SK-N-SH (cell line): Measurements from ENCODE around the gene GPR34. TPM values are rescaled to one million over a fixed set of nuclear protein-coding genes. Genes with fewer than 3 reads are reported as not detected.

Experiments
- CTCF ChIA-PET: fragments of 300-600, 350-600 bp; formaldehyde crosslinking; extraction: SDS; loops from one replicate; lab custom pipeline; 2021; lab: Yijun Ruan, JAX
- POLR2A ChIA-PET: fragments of 350-600 bp; sonication (Branson Sonifier 250); formaldehyde crosslinking; extraction: SDS; loops from one replicate; lab custom pipeline; 2020; ENCODE audit warnings: antibody characterized with exemption, inconsistent platforms; lab: Yijun Ruan, JAX
- DNase-seq: peaks from one replicate; pipeline ENCODE4 v3.0.0; 2012
- H2AFZ ChIP-seq: fragments of 200-600 bp; sonication (generic); 2 replicates; pipeline ENCODE4 v1.8.1; 2016; ENCODE audit warnings: antibody characterized with exemption, mild to moderate bottlenecking, low read depth
- H3F3A ChIP-seq: fragments of 200-600 bp; sonication (generic); replicated peaks from 2 replicates; pipeline ENCODE3; 2016; ENCODE audit warnings: antibody characterized with exemption, mild to moderate bottlenecking; ENCODE audit not compliant: insufficient read depth
- H3K27ac ChIP-seq, 2 experiments: fragments of 200-500 bp in 1 of 2; fragments of 200-600 bp in 1 of 2; sonication (Bioruptor generic) in 1 of 2; sonication (generic), shearing (Covaris generic) in 1 of 2; 2 replicates each; pipeline versions ENCODE4 v1.5.1 to v1.6.1; 2014 to 2016; ENCODE audit warnings: low read depth in 2 of 2, inconsistent platforms in 1 of 2, low read length in 1 of 2, mild to moderate bottlenecking in 1 of 2, mixed read lengths in 1 of 2
- H3K27me3 ChIP-seq: fragments of 200-600 bp; sonication (generic), shearing (Covaris generic); 2 replicates; pipeline ENCODE4 v1.6.1; 2016; ENCODE audit warnings: mixed run types; ENCODE audit not compliant: insufficient read depth
- H3K36me3 ChIP-seq, 2 experiments: fragments of 200-500 bp in 1 of 2; fragments of 200-600 bp in 1 of 2; sonication (Bioruptor generic) in 1 of 2; sonication (generic) in 1 of 2; replicated peaks in 1 of 2; 2 replicates each; pipeline versions ENCODE3 to v1.5.1; 2014 to 2016; ENCODE audit warnings: low read length in 1 of 2, mild to moderate bottlenecking in 1 of 2; ENCODE audit not compliant: insufficient read depth in 2 of 2, control insufficient read depth in 1 of 2
- H3K4me1 ChIP-seq, 2 experiments: fragments of 200-500 bp in 1 of 2; fragments of 200-600 bp in 1 of 2; sonication (Bioruptor generic) in 1 of 2; sonication (generic), shearing (Covaris generic) in 1 of 2; 2 replicates each; pipeline versions ENCODE4 v1.5.1 to v1.6.1; 2014 to 2016; ENCODE audit warnings: low read depth in 1 of 2, low read length in 1 of 2, mixed run types in 1 of 2; ENCODE audit not compliant: insufficient read depth in 2 of 2, control insufficient read depth in 1 of 2
- H3K4me2 ChIP-seq: fragments of 200-600 bp; sonication (generic), shearing (Covaris generic); 2 replicates; pipeline ENCODE4 v1.6.1; 2017; ENCODE audit warnings: mixed run types
- H3K4me3 ChIP-seq, 2 experiments: fragments of 200-500 bp in 1 of 2; fragments of 200-600 bp in 1 of 2; sonication (Bioruptor generic) in 1 of 2; sonication (generic), shearing (Covaris generic) in 1 of 2; 2 replicates each; pipeline versions ENCODE4 v1.5.1 to v1.8.1; 2014 to 2016; ENCODE audit warnings: low read depth in 2 of 2, inconsistent platforms in 1 of 2, low read length in 1 of 2, mild to moderate bottlenecking in 1 of 2, mixed read lengths in 1 of 2, moderate library complexity in 1 of 2
- H3K79me2 ChIP-seq: fragments of 200-600 bp; sonication (generic); 2 replicates; pipeline ENCODE4 v1.8.1; 2017; ENCODE audit warnings: mild to moderate bottlenecking; ENCODE audit not compliant: insufficient read depth
- H3K9ac ChIP-seq: fragments of 200-600 bp; sonication (generic); 2 replicates; pipeline ENCODE4 v1.6.1; 2017; ENCODE audit warnings: mixed run types
- H3K9me2 ChIP-seq: fragments of 200-600 bp; sonication (generic); 2 replicates; pipeline ENCODE4 v1.6.1; 2017; ENCODE audit warnings: mixed run types
- H3K9me3 ChIP-seq: fragments of 200-600 bp; sonication (generic); 2 replicates; pipeline ENCODE4 v1.6.1; 2017; ENCODE audit warnings: mixed run types, mild to moderate bottlenecking, moderate library complexity
- H4K20me1 ChIP-seq: fragments of 200-600 bp; sonication (generic); 2 replicates; pipeline ENCODE4 v1.6.1; 2017; ENCODE audit warnings: mild to moderate bottlenecking, mixed run types; ENCODE audit not compliant: insufficient read depth
- ELF1 ChIP-seq: IDR thresholded peaks from 2 replicates; pipeline ENCODE4 v1.4.0; 2012
- EP300 ChIP-seq, 2 experiments: IDR thresholded peaks; 2 replicates each; pipeline versions ENCODE4 v1.4.0 to v1.6.1; 2012; ENCODE audit warnings: borderline replicate concordance in 1 of 2, low read depth in 1 of 2, low read length in 1 of 2
- EZH2phosphoT487 ChIP-seq: fragments of 200-600 bp; sonication (generic); IDR thresholded peaks from 2 replicates; pipeline ENCODE4 v1.6.1; 2017; ENCODE audit warnings: low read depth, mixed run types, mild to moderate bottlenecking, antibody characterized with exemption, moderate library complexity, borderline replicate concordance
- MEF2A ChIP-seq: IDR thresholded peaks from 2 replicates; pipeline ENCODE4 v1.4.0; 2012; ENCODE audit warnings: low read depth, borderline replicate concordance
- MXI1 ChIP-seq: IDR thresholded peaks from 2 replicates; pipeline ENCODE4 v1.6.1; 2012; ENCODE audit warnings: mild to moderate bottlenecking, low read depth, low read length, improper control_type of control experiment
- NRF1 ChIP-seq: IDR thresholded peaks from 2 replicates; pipeline ENCODE4 v1.6.1; 2012; ENCODE audit warnings: low read depth, mild to moderate bottlenecking, low read length
- RAD21 ChIP-seq: IDR thresholded peaks from 2 replicates; pipeline ENCODE4 v1.6.1; 2012; ENCODE audit warnings: mild to moderate bottlenecking, low read length
- SIN3A ChIP-seq: IDR thresholded peaks from 2 replicates; pipeline ENCODE4 v1.6.1; 2012; ENCODE audit warnings: low read depth, mild to moderate bottlenecking, low read length, moderate library complexity, borderline replicate concordance
- SMC3 ChIP-seq: IDR thresholded peaks from 2 replicates; pipeline ENCODE4 v1.6.1; 2012; ENCODE audit warnings: low read depth, low read length, improper control_type of control experiment
- TAF1 ChIP-seq: IDR thresholded peaks from 2 replicates; pipeline ENCODE4 v1.6.1; 2012; ENCODE audit warnings: low read depth, mild to moderate bottlenecking, low read length, moderate library complexity, borderline replicate concordance
- TCF12 ChIP-seq: IDR thresholded peaks from 2 replicates; pipeline ENCODE4 v1.4.0; 2012
- WGBS: methylation state at CpG from one replicate; pipeline ENCODE4 v1.1.6; 2017; ENCODE audit warnings: low lambda C conversion rate; 5-methylcytosine and 5-hydroxymethylcytosine counted together
- polyA plus RNA-seq, 3 experiments: library from polyadenylated mRNA; depleted of rRNA; stranded (reverse); fragments of >200 nt; gene quantifications; 2 replicates each; pipeline ENCODE4 v1.2.3, GENCODE V29; 2012
- TF ChIP-seq, protein P1 (sequence below): IDR thresholded peaks from 2 replicates; pipeline ENCODE4; 2012
- TF ChIP-seq, protein P2 (sequence below): IDR thresholded peaks from 2 replicates; pipeline ENCODE4 v1.6.1; 2012; ENCODE audit warnings: mild to moderate bottlenecking, low read depth, low read length, moderate library complexity
- TF ChIP-seq, protein P3 (sequence below): fragments of 150-350 bp; IDR thresholded peaks from 2 replicates; pipeline ENCODE4 v1.6.1; 2017; ENCODE audit warnings: antibody characterized with exemption, low read length, low read depth, borderline replicate concordance
- TF ChIP-seq, protein P4 (sequence below): IDR thresholded peaks from 2 replicates; pipeline ENCODE4 v1.4.0; 2012; ENCODE audit warnings: low read depth, borderline replicate concordance

GPR34 gene
- polyA plus RNA-seq, 1 of the 3 experiments (the other 2 are of a cell fraction) = not detected

GRCh38 chrX:41708486-41708885, 19.7 kb downstream of the GPR34 start:
- H3K4me1 ChIP-seq = no peaks in the 10 kb centered on the region; a peak in 1 of 4 replicates
- ChIA-PET POLR2A (no interaction called here), CTCF (no interaction called here)
- no peaks in the 10 kb centered on the region for H3K36me3 ChIP-seq
- no peak overlapping the region for H3K4me3 ChIP-seq
- H3F3A ChIP-seq = no peaks in the 10 kb centered on the region
- no peaks in the 10 kb centered on the region for H4K20me1 ChIP-seq
- TF ChIP-seq SMC3 = no peak
- TF ChIP-seq NRF1 = no peak
- TF ChIP-seq SIN3A = no peak
- TF ChIP-seq ELF1 = no peak
- TF ChIP-seq, protein P1, sequence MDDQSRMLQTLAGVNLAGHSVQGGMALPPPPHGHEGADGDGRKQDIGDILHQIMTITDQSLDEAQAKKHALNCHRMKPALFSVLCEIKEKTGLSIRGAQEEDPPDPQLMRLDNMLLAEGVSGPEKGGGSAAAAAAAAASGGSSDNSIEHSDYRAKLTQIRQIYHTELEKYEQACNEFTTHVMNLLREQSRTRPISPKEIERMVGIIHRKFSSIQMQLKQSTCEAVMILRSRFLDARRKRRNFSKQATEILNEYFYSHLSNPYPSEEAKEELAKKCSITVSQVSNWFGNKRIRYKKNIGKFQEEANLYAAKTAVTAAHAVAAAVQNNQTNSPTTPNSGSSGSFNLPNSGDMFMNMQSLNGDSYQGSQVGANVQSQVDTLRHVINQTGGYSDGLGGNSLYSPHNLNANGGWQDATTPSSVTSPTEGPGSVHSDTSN = no peak
- TF ChIP-seq MXI1 = no peak
- TF ChIP-seq EP300 (IDR thresholded peaks at IDR 0.05; ENCODE audit: borderline replicate concordance in 1 of 2, low read depth in 1 of 2, low read length in 1 of 2) = no peak
- TF ChIP-seq, protein P2, sequence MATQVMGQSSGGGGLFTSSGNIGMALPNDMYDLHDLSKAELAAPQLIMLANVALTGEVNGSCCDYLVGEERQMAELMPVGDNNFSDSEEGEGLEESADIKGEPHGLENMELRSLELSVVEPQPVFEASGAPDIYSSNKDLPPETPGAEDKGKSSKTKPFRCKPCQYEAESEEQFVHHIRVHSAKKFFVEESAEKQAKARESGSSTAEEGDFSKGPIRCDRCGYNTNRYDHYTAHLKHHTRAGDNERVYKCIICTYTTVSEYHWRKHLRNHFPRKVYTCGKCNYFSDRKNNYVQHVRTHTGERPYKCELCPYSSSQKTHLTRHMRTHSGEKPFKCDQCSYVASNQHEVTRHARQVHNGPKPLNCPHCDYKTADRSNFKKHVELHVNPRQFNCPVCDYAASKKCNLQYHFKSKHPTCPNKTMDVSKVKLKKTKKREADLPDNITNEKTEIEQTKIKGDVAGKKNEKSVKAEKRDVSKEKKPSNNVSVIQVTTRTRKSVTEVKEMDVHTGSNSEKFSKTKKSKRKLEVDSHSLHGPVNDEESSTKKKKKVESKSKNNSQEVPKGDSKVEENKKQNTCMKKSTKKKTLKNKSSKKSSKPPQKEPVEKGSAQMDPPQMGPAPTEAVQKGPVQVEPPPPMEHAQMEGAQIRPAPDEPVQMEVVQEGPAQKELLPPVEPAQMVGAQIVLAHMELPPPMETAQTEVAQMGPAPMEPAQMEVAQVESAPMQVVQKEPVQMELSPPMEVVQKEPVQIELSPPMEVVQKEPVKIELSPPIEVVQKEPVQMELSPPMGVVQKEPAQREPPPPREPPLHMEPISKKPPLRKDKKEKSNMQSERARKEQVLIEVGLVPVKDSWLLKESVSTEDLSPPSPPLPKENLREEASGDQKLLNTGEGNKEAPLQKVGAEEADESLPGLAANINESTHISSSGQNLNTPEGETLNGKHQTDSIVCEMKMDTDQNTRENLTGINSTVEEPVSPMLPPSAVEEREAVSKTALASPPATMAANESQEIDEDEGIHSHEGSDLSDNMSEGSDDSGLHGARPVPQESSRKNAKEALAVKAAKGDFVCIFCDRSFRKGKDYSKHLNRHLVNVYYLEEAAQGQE = no peak
- TF ChIP-seq, protein P3, sequence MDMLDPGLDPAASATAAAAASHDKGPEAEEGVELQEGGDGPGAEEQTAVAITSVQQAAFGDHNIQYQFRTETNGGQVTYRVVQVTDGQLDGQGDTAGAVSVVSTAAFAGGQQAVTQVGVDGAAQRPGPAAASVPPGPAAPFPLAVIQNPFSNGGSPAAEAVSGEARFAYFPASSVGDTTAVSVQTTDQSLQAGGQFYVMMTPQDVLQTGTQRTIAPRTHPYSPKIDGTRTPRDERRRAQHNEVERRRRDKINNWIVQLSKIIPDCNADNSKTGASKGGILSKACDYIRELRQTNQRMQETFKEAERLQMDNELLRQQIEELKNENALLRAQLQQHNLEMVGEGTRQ = no peak
- TF ChIP-seq, protein P4, sequence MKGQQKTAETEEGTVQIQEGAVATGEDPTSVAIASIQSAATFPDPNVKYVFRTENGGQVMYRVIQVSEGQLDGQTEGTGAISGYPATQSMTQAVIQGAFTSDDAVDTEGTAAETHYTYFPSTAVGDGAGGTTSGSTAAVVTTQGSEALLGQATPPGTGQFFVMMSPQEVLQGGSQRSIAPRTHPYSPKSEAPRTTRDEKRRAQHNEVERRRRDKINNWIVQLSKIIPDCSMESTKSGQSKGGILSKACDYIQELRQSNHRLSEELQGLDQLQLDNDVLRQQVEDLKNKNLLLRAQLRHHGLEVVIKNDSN = no peak
- TF ChIP-seq TAF1 = no peak
- no peak for TF ChIP-seq EZH2phosphoT487
- TF ChIP-seq RAD21 = no peak
- TF ChIP-seq MEF2A = no peak
- no peak for TF ChIP-seq TCF12
- no peaks in the 10 kb centered on the region for H3K9me2 ChIP-seq
- H3K9me3 ChIP-seq = no peaks in the 10 kb centered on the region
- no peak for DNase-seq
- H3K9ac ChIP-seq = no peak overlapping the region
- H3K27me3 ChIP-seq = no peaks in the 10 kb centered on the region
- no peak overlapping the region for H2AFZ ChIP-seq
- 36% methylated on average over 3 of the region's 3 CpGs for WGBS
- H3K4me2 ChIP-seq = no peak overlapping the region
- no peaks in the 10 kb centered on the region for H3K79me2 ChIP-seq
- no peak overlapping the region for H3K27ac ChIP-seq
